ENCODE data around the gene AQP3.

Gene AQP3

DNA sequence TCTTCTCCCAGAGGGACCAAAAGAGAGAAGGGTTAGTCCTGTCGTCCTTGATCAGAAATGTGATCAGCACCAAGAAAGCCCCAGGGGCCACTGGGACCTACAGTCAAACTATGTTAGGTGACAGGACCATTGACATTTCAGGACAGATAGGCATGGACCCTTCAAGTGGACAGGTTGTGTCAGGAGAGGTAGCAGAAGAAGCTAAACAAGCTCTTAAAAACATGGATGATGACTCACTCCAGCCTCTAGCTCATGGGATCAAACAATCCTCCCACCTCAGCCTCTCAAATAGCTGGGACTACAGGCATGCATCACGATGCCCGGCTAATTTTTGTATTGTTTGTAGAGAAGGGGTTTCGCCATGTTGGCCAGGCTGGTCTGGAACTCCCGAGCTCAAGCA is 2.3 kb upstream of the AQP3 start:
- TF ChIP-seq EZH2phosphoT487 (IDR thresholded peaks at IDR 0.05; ENCODE audit: low read depth) = no peak
- TF ChIP-seq, protein P1, sequence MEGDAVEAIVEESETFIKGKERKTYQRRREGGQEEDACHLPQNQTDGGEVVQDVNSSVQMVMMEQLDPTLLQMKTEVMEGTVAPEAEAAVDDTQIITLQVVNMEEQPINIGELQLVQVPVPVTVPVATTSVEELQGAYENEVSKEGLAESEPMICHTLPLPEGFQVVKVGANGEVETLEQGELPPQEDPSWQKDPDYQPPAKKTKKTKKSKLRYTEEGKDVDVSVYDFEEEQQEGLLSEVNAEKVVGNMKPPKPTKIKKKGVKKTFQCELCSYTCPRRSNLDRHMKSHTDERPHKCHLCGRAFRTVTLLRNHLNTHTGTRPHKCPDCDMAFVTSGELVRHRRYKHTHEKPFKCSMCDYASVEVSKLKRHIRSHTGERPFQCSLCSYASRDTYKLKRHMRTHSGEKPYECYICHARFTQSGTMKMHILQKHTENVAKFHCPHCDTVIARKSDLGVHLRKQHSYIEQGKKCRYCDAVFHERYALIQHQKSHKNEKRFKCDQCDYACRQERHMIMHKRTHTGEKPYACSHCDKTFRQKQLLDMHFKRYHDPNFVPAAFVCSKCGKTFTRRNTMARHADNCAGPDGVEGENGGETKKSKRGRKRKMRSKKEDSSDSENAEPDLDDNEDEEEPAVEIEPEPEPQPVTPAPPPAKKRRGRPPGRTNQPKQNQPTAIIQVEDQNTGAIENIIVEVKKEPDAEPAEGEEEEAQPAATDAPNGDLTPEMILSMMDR (IDR thresholded peaks at IDR 0.05; ENCODE audit: low read depth, low read length) = no peak
- no peaks in the 10 kb centered on the region for H3K36me3 ChIP-seq (replicated peaks; ENCODE audit: low read depth, low read length)
- no peaks in the 10 kb centered on the region for H3K79me2 ChIP-seq (ENCODE audit: low read length)
- H3K27me3 ChIP-seq (ENCODE audit: low read depth, low read length) = peaks cover 12% of the 10 kb centered on the region
- no peak overlapping the region for H3K9ac ChIP-seq (ENCODE audit: low read length)
- no peaks in the 10 kb centered on the region for H3K9me3 ChIP-seq (ENCODE audit: insufficient read depth, low read length)
- H3K4me3 ChIP-seq (ENCODE audit: low read length) = no peak overlapping the region
- H2AFZ ChIP-seq (ENCODE audit: low read depth, low read length) = no peak overlapping the region
- no peaks in the 10 kb centered on the region for H4K20me1 ChIP-seq (ENCODE audit: insufficient read depth, low read length)
- H3K27ac ChIP-seq (ENCODE audit: low read length) = no peak overlapping the region
- H3K4me2 ChIP-seq (ENCODE audit: low read length) = no peak overlapping the region
- H3K4me1 ChIP-seq (ENCODE audit: low read length) = peaks cover 42% of the 10 kb centered on the region

DNA sequence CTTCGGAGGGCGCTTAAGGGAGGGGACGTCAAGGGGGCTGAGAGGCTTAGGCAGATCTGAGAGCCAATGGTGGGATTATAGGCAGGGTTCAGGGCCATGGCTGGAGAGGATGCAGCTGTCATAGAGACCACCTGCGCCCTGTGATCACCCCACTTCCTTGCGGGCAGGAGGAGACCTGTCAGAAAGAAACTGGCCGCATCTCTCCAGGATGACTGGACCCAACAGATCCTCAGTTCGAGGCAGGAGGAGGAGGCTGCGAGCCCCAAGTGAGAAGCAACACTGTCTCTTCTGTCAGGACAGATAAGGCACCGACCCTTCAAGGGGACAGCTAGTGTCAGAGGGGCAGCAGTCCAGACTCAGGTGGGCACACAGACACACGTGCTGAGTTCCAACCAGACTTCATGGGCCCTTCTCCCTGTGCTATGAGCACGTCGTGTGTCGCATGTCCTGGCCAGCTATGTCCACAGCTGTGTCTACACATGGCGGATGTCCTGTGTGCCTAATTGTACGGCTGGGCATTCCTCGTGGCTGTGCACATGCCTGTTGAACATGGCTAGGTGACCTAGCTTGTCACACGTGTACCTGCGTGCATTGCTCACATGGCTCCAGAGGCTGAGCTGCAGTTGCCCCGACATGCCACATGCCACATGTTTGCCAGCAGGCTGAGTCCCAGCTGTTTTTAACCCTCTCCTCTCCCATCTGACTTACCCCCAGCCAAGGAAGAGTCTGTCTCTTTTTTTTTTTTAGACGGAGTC is 583 bp upstream of the AQP3 start:
- Histone ChIP-seq H3K79me2 (ENCODE audit: low read length) (no peaks in the 10 kb centered on the region), H3K27ac (ENCODE audit: low read length) (no peak overlapping the region), H2AFZ (ENCODE audit: low read depth, low read length) (peak overlapping the region; percentile 79), H3K27me3 (ENCODE audit: low read depth, low read length) (peaks cover 12% of the 10 kb centered on the region), H3K9me3 (ENCODE audit: insufficient read depth, low read length) (no peaks in the 10 kb centered on the region), H4K20me1 (ENCODE audit: insufficient read depth, low read length) (no peaks in the 10 kb centered on the region), H3K4me3 (ENCODE audit: low read length) (peak overlapping the region; percentile 76), H3K4me2 (ENCODE audit: low read length) (peak overlapping the region; percentile 94), H3K36me3 (replicated peaks; ENCODE audit: low read depth, low read length) (no peaks in the 10 kb centered on the region), H3K4me1 (ENCODE audit: low read length) (peaks cover 25% of the 10 kb centered on the region), H3K9ac (ENCODE audit: low read length) (peak overlapping the region; percentile 47)
- TF ChIP-seq EZH2phosphoT487 (IDR thresholded peaks at IDR 0.05; ENCODE audit: low read depth) = no peak
- TF ChIP-seq, protein P1 (IDR thresholded peaks at IDR 0.05; ENCODE audit: low read depth, low read length) = no peak

DNA sequence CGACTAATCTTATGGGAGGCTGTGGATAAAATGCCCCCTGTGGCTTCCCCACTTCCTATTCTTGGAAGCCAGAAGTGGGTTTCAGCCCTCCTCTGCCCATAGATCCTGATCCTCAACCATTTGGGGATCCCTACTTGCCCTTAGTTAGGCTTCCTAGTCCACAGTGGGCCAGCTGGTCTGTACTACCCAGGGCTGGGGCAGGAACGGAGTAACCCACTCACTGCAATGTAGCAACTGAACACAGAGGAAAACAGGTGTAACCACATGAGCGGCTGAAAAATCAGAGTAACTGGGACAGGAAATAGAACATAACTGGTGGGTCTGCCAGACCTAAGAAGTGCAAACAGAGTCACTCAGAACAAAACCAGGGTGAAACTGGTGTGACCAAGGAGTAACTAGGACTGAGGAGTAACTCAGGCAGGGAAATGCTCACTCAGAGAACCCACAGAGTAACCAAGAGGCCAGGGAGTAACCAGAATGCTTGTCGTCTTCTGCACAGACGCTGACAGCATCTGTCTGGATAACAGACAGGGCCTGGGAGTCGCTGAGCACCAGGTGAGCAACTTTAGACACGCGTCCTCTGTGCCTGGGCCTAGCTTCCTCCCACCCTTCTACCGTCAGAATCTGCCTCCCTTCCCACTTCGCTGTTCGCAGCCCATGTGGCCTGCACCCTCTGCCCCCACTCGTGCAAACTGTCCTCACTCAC is 1.0 kb downstream of the AQP3 start:
- Histone ChIP-seq H3K9me3 (ENCODE audit: insufficient read depth, low read length) (no peaks in the 10 kb centered on the region), H3K9ac (ENCODE audit: low read length) (no peak overlapping the region), H2AFZ (ENCODE audit: low read depth, low read length) (peak overlapping the region; percentile 79; the same call in 1 of the 2 replicates), H3K27me3 (ENCODE audit: low read depth, low read length) (peaks cover 12% of the 10 kb centered on the region), H4K20me1 (ENCODE audit: insufficient read depth, low read length) (no peaks in the 10 kb centered on the region), H3K27ac (ENCODE audit: low read length) (no peak overlapping the region), H3K4me2 (ENCODE audit: low read length) (peak overlapping the region; percentile 94), H3K4me1 (ENCODE audit: low read length) (peaks cover 17% of the 10 kb centered on the region), H3K79me2 (ENCODE audit: low read length) (no peaks in the 10 kb centered on the region), H3K36me3 (replicated peaks; ENCODE audit: low read depth, low read length) (no peaks in the 10 kb centered on the region), H3K4me3 (ENCODE audit: low read length) (peak overlapping the region; percentile 76; the same call in 1 of the 2 replicates)
- TF ChIP-seq EZH2phosphoT487 (IDR thresholded peaks at IDR 0.05; ENCODE audit: low read depth) = no peak
- TF ChIP-seq, protein P1 (IDR thresholded peaks at IDR 0.05; ENCODE audit: low read depth, low read length) = no peak

Data from OCI-LY3 (cell line).